Measurements from ENCODE around the gene TMX3.

DNA sequence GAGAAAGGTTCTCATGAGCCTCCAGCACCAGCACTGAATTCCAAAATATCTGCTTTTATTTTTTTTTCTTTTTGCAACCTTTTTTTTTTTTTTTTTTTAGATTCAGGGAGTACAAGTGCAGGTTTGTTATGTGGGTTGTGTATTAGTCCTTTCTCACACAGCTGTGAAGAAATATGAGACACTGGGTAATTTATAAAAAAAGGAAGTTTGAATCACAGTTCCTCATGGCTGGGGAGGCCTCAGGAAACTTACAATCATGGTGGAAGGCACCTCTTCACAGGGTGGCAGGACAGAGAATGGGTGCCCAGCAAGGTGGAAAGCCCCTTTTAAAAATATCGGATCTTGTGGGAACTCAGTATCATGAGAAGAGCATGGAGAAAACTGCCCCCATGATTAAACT lies 7.9 kb upstream of the TMX3 start:
- TF ChIP-seq, protein P1, sequence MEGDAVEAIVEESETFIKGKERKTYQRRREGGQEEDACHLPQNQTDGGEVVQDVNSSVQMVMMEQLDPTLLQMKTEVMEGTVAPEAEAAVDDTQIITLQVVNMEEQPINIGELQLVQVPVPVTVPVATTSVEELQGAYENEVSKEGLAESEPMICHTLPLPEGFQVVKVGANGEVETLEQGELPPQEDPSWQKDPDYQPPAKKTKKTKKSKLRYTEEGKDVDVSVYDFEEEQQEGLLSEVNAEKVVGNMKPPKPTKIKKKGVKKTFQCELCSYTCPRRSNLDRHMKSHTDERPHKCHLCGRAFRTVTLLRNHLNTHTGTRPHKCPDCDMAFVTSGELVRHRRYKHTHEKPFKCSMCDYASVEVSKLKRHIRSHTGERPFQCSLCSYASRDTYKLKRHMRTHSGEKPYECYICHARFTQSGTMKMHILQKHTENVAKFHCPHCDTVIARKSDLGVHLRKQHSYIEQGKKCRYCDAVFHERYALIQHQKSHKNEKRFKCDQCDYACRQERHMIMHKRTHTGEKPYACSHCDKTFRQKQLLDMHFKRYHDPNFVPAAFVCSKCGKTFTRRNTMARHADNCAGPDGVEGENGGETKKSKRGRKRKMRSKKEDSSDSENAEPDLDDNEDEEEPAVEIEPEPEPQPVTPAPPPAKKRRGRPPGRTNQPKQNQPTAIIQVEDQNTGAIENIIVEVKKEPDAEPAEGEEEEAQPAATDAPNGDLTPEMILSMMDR (IDR thresholded peaks at IDR 0.05), result no peak
- TF ChIP-seq POLR2A (IDR thresholded peaks at IDR 0.05), result no peak

Measured in testis (tissue), 2 donors.